ENCODE data around the gene PRSS27.

DNA sequence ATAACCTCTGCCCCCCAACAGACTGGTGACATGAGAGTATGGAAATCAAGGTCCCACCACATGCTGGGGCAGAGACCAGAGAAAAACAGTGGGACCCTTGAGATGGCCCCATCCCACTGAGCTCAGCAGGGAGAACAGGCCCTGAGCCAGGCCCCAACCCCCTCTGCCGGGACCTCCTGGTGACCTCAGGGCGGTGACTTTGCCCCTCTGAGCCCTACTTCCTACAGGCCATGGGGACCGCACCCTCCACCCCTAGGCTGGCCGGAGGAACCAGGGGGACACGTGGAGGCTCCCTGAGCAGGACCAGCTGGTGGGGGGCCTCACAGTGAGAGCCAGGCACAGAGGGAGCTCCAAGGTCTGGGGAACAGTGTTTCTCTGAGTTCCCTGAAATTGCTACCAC, 18.6 kb upstream of the PRSS27 start:
- TF ChIP-seq CTCF (IDR thresholded peaks at IDR 0.05): no peak
- TF ChIP-seq POLR2A (IDR thresholded peaks at IDR 0.05): no peak
